ENCODE results near the gene CHMP1B.
"Not testable (repeated sequence)": the region's sequence is repeated elsewhere in the genome, so short reads cannot be mapped to it uniquely, and the experiment has no call there.

Gene CHMP1B

DNA sequence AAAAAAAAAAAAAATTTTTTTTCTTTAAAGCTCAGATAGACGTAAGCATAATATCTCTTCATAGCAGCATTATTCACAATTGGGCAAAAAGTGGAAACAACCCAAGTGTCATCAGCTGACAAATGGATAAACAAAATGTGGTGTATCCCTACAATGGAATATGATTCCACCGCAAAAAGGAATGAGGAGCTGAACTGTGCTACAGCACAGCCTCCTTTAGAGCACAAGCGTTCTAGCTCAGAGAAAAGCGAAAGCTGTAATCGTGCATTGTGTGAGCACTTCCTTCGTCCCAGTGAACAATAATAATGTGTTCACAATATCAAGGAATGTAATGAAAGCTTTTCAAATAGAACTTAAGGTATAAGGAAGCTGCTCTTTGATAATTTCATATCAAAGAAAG is 11.7 kb upstream of the CHMP1B start:
- no peak for DNase-seq (ENCODE audit: low read depth in 2 of 2, low spot score in 1 of 2)

DNA sequence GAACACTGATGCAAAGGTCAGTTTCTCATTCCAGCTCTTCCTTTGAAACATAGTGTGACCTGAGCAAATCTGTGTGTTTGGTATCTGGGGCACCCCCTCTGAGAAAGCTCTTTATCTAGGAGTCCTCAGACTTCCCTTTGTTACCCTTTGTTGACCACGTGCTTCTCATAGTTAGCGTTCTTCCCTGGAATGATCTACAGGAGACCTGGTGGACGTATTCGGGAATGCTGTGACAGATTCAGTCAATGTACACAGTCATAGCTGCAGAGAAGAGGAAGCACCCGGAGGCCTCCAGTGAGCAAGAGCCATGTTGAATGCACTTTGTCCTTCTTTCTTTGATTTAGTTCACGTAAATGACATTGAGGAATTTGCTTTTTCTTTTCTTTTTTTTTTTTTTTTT is 10.7 kb upstream of the CHMP1B start:
- no peak for DNase-seq (ENCODE audit: low read depth in 2 of 2, low spot score in 1 of 2)

DNA sequence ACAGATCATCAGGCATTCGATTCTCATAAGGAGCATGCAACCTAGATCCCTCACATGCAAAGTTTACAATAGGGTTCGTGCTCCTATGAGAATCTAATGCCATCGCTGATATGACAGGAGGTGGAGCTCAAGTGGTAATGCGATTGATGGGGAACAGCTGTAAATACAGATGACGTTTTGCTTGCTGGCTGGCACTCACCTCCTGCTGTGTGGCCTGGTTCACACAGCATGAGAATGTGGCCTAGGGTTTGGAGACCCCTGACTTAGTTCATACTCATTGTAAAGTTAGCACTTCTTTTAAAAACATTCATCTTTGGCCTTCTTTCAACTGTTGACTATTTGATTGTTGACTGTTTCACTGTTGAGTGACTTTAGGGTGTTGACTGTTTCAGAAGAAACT is 8.7 kb upstream of the CHMP1B start:
- no peak for DNase-seq (ENCODE audit: low read depth in 2 of 2, low spot score in 1 of 2)

DNA sequence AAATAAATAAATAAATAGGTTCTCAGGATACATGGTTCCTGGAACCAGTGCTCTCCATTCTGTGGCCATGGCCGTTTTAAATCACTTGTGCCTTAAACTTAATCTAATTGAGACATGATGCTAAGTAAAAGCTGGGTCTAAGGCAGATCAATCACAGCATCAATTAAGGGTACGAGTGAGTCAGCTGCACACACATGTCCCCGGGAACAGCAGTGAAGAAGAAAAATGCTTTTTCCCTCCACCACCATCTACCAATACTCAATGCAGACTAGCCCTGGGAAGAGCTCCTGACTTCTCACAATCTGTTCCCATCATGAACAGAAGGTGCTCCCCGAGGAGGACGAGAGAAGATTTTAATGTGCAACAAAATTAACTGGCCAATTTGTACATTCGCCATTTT is 6.8 kb upstream of the CHMP1B start:
- no peak for DNase-seq (ENCODE audit: low read depth in 2 of 2, low spot score in 1 of 2)

DNA sequence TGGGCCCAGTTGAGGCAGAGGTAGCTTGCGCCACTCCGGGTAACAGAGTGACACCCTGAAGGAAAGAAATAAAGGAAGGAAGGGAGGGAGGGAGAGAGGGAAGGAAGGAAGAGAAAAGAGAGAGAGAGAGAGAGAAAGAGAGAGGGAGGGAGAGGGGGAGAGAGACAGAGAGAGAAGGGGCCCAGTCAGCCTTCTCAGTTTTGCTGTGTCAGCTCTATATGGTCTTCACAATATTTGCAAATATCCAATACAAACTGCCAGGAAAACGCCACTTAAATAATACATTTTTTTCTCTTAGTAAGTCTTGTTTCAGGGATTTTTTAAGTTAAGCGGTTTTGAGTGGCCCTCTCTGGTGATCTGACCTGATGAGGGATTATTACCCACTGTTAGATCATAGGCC is 5.6 kb upstream of the CHMP1B start:
- DNase-seq (ENCODE audit: low read depth in 2 of 2, low spot score in 1 of 2) = no peak

DNA sequence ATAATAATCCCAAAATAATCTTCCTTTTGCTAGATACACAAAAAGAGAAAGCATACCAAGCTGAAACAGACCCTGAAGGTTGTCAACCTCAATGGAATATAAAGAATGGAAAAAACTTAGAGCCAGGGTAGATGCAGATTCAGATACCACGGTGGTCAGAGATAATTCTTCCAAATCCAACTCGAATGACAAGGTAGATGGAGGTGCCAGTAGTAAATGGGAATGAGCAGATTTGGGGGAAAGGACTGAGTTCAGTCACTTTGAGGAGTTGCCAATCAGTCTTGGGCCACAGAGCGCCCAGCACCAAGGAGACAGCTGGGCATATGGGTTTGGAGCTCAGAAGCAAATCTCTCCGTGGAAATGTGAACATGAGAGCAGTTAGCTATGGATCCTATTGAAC is 3.4 kb upstream of the CHMP1B start:
- no peak for DNase-seq (ENCODE audit: low read depth in 2 of 2, low spot score in 1 of 2)

DNA sequence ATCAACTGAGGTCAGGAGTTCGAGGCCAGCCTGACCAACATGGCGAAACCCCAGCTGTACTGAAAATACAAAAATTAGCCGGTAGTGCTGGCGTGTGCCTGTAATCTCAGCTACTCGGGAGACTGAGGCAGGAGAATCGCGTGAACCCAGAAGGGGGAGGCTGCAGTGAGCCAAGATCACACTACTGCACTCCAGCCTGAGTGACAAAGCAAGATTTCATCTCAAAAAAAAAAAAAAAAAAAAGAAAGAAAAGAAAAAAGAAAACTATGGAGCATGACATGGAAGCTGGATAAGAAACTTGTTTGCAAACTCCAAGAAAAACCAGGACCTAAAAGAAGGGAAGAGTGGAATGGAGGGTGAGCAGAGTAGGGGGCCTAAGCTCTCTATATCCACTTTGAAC is 1.9 kb upstream of the CHMP1B start:
- no peak for DNase-seq (ENCODE audit: low read depth in 2 of 2, low spot score in 1 of 2)

DNA sequence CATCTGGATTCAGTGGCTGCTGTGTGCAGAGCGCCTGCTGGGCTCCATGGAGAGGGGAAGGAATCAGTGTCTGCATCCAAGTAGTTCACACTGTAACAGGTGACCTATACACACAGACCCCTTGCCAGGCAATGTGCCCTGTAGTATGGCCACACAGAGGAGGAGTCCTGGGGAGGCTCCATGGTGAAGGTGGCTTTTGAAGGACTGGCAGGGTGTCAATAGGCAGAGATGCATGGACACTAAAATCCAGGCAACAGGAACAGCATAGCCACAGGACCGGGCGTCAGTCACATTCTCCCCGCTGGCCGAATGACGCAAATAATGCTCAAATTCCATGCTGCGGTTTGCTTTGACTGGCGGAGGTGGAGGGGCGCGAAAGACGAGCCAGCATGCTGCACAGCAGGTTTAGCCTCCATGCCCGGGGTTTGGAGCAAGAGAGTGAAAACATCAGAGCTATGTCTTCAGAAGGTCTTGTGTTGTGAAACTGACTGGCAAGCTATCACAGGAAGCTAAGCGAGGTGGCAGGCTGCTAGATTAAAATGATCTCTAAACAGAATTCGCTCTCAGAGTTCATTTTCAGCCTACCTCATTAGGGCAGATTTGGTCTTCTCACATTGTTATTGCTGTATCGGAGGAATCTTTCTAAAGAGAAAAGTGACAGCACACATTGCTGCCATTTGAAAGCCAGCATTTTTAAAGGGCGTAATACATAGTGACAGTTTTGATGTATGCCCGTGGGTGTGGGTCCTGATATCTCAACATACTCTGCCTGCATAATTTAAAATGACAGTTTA is 1.2 kb upstream of the CHMP1B start:
- peak; percentile 15 to 27 for DNase-seq (ENCODE audit: low read depth in 2 of 2, low spot score in 1 of 2)

DNA sequence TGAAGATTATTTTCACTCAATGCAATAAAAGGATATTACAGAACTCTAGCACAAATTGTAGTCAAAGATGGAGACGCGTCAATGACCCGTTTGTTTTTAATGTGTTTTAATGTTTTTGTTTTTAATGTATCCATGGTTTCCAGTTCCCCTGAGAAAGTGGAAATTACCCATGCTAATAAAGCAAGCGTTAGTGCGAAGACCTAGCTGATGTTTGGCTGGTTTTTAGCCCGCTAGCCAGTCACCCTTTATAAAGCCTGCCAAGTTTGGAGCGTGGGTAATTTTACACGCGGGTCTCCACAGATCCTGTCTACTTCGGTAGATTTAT is 430 bp upstream of the CHMP1B start:
- DNase-seq (ENCODE audit: low read depth in 2 of 2, low spot score in 1 of 2) = no peak

DNA sequence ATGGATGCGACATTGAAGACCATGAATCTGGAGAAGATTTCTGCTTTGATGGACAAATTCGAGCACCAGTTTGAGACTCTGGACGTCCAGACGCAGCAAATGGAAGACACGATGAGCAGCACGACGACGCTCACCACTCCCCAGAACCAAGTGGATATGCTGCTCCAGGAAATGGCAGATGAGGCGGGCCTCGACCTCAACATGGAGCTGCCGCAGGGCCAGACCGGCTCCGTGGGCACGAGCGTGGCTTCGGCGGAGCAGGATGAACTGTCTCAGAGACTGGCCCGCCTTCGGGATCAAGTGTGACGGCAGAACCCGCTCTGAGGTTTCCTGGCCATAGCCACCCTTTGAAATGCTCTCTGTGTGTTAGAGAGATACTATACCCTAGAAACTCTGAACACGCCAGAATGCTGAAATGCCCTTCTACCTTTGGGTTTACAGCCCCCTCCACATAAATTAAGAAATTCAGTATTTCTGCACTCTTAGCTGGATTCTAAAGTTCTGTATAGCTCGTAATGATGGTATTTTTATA is 659 bp downstream of the CHMP1B start:
- DNase-seq (ENCODE audit: low read depth in 2 of 2, low spot score in 1 of 2) = peak; percentile 6 to 18

DNA sequence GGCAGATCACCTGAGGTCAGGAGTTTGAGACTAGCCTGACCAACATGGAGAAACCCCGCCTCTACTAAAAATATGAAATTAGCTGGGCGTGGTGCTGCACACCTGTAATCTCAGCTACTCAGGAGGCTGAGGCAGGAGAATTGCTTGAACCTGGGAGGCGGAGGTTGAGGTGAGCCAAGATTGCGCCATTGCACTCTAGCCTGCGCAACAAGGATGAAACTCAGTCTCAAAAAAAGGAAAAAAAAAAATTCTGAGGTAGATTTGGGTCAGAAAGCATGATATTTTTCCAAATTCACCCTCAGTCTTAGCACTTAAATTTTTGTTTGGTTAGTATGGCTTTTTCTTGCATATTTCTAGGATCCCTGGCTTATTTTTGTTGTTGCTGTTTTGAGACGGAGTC is 3.3 kb downstream of the CHMP1B start:
- DNase-seq (ENCODE audit: low read depth in 2 of 2, low spot score in 1 of 2) = not testable (repeated sequence)

DNA sequence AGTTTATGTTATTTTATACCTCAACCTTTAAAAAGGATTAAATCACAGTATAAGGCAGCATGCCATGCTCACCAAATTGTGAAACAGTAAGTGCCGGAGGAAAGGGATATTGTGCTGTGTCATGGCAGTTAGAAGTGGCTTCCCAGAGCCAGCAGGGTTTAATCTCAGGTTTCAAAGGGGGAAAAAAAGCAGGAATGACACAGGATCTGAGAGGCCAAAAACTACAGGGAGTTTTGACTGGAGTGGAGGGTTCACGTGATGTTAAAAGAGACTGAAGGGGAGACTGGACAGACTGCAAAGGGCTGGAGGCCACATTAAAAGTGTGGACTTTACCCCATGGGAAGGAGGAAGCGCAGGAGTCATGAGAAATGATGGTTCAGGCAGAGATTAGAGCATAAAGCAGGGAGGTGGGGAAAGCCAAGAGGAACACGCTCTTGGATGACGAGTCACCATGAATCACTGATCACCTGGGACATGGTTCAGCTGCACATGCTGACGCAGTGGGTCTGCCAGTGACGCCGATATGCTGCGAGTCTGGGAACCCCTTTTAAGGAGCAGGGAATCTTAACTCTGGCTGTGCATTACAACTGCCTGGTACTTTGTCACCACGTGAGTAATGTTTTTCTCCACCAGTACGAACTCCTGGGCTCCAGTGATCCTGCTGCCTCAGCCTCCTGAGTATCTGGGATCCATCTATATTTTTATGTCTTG is 6.1 kb downstream of the CHMP1B start:
- DNase-seq (ENCODE audit: low read depth in 2 of 2, low spot score in 1 of 2) = no peak

DNA sequence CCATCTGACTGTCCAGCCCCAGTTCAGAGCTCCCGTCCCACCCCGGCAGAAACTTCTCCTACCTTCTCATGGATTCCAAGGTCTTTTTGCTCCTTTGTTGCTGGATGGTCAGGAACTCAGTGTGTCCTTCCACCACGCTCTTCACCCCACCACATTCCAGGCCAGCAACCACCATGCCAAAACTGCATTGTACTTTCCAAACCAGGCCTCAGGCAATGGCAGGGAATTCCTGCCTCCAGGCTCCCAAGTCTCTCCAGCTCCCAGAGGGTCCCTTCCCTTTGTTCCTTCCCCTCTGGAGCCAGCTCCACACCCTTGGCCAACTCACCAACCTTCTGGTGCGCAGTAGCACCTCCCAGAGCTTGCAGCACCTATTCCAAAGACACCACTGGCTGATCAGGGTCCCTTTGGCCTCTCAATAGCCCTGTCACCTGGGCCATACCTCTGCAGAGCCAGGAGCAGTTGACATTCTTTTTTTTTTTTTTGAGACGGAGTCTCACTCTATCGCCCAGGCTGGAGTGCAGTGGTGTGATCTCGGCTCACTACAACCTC is 8.1 kb downstream of the CHMP1B start:
- DNase-seq (ENCODE audit: low read depth in 2 of 2, low spot score in 1 of 2) = no peak

DNA sequence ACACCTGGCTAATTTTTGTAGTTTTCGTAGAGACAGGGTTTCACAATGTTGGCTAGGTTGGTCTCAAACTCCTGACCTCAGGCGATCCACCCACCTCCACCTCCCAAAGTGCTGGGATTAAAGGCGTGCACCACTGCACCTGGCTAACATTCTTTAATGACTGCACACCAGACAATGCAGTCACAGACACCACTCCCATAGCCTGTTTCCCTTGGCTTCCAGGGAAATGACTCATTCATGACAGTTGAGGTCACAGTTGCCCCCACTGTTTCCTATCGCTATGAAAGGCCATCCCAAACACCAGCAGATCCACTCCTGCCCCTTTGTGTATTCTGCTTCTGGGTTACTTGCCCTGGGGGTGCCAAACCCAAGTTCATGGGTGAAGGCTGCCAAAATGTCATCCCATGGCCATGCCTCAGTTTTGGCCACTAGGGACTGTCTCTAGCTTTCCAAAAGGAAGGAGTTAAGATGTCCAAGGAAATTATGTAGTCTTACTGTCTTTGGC is 8.7 kb downstream of the CHMP1B start:
- no peak for DNase-seq (ENCODE audit: low read depth in 2 of 2, low spot score in 1 of 2)

DNA sequence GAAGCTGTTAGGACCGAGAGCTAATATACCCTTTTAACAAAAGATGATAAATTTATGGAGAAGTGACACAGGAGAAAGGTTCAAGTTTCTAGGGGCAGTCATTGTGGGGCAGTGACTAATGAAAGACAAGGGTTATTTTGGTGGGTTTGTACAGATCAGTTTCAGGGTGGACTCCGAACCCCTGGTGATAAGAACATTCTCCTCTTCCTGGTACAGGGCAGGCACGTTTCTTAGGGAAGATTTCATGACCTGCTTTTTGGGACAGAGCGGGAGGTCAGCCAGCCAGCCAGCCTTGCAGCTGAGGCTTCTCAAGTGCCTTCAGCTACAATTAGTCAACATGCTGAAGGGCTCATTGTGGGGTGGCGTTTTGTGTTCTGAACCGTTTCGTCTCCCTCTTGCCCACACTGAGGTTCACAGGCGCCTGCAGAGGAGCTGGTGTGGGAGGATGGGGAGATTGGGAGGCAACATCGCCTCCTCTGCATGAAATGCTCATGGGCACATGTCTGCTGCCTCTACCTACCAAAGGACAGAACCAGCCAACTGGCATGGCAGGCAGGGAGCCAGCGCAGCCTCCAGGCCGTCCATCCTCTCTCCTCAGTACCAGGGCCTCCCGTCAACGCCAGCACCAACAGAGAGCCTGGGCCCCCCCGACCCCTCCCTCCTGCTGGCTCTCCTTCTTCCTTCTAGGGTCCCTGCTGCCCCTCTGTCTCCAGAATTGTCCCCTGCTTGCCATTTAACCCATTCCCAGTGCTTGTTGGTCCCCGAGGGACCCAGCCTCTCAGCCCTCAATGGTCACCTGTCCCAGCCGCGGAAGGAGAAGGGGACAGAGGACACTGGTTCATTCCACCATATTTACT is 9.6 kb downstream of the CHMP1B start:
- DNase-seq (ENCODE audit: low read depth in 2 of 2, low spot score in 1 of 2) = no peak

DNA sequence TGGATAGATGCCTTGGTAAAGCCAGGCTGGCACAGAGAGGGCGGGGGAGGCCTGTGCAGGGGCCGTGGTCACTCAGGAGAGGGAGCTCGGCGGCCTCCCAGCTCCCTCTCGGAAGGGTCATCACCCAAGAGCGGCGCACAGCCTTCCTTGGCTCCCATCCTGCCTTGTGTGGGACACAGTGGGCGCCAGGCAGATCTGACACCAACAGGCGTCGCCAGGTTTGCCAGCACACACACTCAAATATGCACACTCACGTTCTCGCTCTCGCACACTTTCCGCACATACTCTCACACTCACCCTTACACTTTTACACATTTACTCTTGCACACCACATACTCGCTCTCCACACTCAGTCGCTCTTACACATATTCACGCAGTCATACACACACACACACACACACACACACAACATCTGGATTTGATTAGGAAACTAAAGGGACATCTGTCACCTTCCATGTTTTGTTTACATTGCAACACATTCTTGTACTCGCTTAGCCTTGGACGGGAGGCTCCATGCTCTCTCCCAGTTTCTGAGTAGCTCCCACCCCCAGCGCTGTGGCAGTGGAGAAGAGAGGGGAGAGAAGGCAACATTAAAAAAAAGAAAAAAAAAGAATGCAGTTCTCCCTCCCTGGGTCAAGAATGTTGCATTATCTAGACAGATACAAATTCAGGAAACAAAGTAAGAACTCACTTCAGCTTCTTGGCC is 10.5 kb downstream of the CHMP1B start:
- no peak for DNase-seq (ENCODE audit: low read depth in 2 of 2, low spot score in 1 of 2)

DNA sequence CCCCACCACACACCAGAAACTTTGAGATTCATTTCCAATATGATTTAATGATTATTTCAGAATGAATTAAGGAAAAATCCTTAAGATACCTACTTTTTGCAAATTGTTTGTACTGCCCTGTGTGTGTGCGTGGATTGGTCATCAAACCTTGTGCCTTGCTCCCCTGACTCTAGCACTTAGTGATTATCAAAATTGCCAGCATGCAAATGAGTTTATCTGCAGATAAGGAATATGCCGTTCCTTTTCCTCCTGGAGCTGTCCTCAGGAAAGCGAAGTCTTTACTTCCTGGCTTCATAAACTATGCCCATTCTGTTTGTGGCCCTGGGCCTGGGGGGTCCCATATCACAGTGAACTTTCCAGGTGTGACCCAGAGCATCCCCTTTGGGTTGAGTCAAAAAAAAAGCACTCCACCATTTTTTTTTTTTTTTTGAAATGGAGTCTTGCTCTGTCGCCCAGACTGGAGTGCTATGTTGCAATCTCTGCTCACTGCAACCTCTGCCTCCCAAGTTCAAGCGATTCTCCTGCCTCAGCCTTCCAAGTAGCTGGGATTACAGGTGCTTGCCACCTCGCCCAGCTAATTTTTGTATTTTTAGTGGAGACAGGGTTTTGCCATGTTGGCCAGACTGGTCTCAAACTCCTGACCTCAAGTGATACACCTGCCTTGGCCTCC is 11.4 kb downstream of the CHMP1B start:
- no peak for DNase-seq (ENCODE audit: low read depth in 2 of 2, low spot score in 1 of 2)

DNA sequence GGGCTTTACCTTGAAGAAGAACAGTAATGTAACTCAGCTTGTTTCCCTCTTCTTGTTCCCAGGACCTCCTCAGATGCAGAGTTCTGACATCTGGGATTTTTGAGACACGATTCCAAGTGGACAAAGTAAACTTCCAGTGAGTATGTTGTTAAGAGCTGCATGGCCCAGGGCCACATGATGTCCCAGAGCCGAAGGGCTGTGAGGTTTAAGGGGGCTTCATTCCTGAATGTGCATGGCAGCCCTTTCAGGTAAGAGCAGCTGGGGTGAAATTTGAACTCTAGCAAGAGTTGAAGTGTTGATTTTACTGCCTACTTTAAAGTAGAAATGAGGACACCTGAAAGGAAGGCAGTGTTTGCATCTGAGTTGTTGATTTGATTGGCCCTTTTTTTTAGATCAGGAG is 13.3 kb downstream of the CHMP1B start:
- DNase-seq (ENCODE audit: low read depth in 2 of 2, low spot score in 1 of 2) = no peak

DNA sequence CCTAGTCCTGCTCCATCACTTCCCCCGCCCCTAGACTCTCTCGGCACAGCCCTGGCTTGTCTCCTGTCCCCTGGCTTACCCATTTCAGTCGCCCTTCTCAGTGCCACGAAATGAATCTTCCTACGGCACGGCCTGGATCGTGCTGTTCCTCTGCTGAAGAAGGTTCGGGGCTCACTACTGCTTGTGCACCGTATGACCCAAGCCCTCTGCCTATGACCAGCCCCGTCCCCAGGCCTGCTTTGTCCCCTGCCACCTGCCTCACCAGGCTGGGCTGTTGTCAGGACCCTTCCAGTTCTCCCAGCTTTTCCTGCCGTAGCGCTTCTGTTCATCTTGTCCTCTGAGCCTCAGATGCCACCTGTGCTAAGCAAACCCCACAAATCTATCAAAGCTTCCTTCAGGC is 13.9 kb downstream of the CHMP1B start:
- no peak for DNase-seq (ENCODE audit: low read depth in 2 of 2, low spot score in 1 of 2)

DNA sequence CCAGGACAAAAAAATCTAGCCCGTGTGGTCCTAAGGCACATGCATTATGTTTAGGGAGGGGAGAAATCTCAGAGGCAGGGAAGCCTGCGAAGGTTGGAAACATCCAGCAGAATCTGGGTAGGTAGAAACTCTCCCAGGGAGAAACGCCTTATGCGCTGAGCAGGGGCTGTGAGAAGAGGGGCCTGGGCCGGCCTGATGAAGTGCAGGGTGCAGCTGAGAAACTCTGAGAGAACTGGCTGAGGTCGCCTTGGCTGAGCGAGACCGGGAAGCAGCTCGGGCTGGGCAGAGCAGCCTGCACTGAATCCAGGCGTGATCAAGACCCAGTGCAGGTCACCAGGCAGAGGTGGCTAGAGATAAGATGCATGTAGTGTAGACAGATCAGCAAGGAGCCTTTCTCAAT is 15.1 kb downstream of the CHMP1B start:
- no peak for DNase-seq (ENCODE audit: low read depth in 2 of 2, low spot score in 1 of 2)
